ENCODE data around the gene CAMK1G. TPM values are rescaled to one million over a fixed set of nuclear protein-coding genes. Genes with fewer than 3 reads are reported as not detected.

The CAMK1G gene
- polyA plus RNA-seq, 1 donor (not counting 4 experiments of a cell fraction or from before 2014, with no cell fraction given): not detected

GRCh38 chr1:209618291-209618690 is 34.8 kb downstream of the CAMK1G start:
- dilution Hi-C loops (cut with MboI; ENCODE audit: extremely low pct_ligation_motif_present, low sequenced_read_pairs): no loop called here

GRCh38 chr1:209618756-209619420 is 35.4 kb downstream of the CAMK1G start:
- Histone ChIP-seq H3K79me2 (ENCODE audit: control insufficient read depth, insufficient read depth, low read length) (no peaks in the 10 kb centered on the region), H3K27ac (ENCODE audit: control insufficient read depth, insufficient read depth, low read length) (no peak overlapping the region), H3K4me1 (ENCODE audit: control insufficient read depth, extremely low read depth, insufficient read depth, low read length) (no peaks in the 10 kb centered on the region), H3K27me3 (ENCODE audit: control insufficient read depth, extremely low read depth, insufficient read depth, low read length) (no peaks in the 10 kb centered on the region), H3K9me1 (ENCODE audit: control insufficient read depth, extremely low read depth, insufficient read depth, low read length) (no peaks in the 10 kb centered on the region), H3K4me3 (ENCODE audit: control insufficient read depth in 2 of 3, extremely low read depth in 1 of 3, insufficient read depth in 2 of 3, low read depth in 1 of 3, low read length in 3 of 3) (no peak overlapping the region), H2AFZ (ENCODE audit: control insufficient read depth, low read length) (no peak overlapping the region), H3K4me2 (ENCODE audit: control insufficient read depth, extremely low read depth, insufficient read depth, low read depth, low read length) (no peak overlapping the region), H3K9ac (ENCODE audit: control insufficient read depth, extremely low read depth, insufficient read depth, low read length) (no peak overlapping the region), H3K9me3 (ENCODE audit: control insufficient read depth, low read depth, low read length) (no peaks in the 10 kb centered on the region), H3K36me3 (ENCODE audit: control insufficient read depth in 2 of 2, extremely low read depth in 1 of 2, insufficient read depth in 2 of 2, low read length in 2 of 2) (peaks cover 78 to 98% of the 10 kb centered on the region in 2 experiments), H4K20me1 (ENCODE audit: control insufficient read depth, extremely low read depth, insufficient read depth, low read length) (peaks cover 90% of the 10 kb centered on the region)
- peak; percentile 68 for DNase-seq (ENCODE audit: low read depth, low spot score)
- peak; percentile 53 for FAIRE-seq
- TF ChIP-seq CTCF (optimal IDR thresholded peaks at IDR 0.05 in 1 of 3, IDR thresholded peaks at IDR 0.05 in 1 of 3, conservative IDR thresholded peaks at IDR 0.05 in 1 of 3; ENCODE audit: extremely low read depth in 1 of 3, insufficient read depth in 2 of 3, low read length in 3 of 3) (no peak), EZH2 (IDR thresholded peaks at IDR 0.05; ENCODE audit: low read length) (no peak)
- dilution Hi-C loops (cut with MboI; ENCODE audit: extremely low pct_ligation_motif_present, low sequenced_read_pairs): no loop called here

More at GRCh38 chr1:209618291-209618690, 34.8 kb downstream of the CAMK1G start:
- H3K9me1 ChIP-seq (ENCODE audit: control insufficient read depth, extremely low read depth, insufficient read depth, low read length): no peaks in the 10 kb centered on the region
- DNase-seq (ENCODE audit: low read depth, low spot score) (peak; percentile 33), FAIRE-seq (no peak)
- no peaks in the 10 kb centered on the region for H3K9me3 ChIP-seq (ENCODE audit: control insufficient read depth, low read depth, low read length)
- H4K20me1 ChIP-seq (ENCODE audit: control insufficient read depth, extremely low read depth, insufficient read depth, low read length): peaks cover 84% of the 10 kb centered on the region
- H3K4me3 ChIP-seq (ENCODE audit: control insufficient read depth in 2 of 3, extremely low read depth in 1 of 3, insufficient read depth in 2 of 3, low read depth in 1 of 3, low read length in 3 of 3): no peak overlapping the region
- no peak overlapping the region for H3K4me2 ChIP-seq (ENCODE audit: control insufficient read depth, extremely low read depth, insufficient read depth, low read depth, low read length)
- H3K79me2 ChIP-seq (ENCODE audit: control insufficient read depth, insufficient read depth, low read length): no peaks in the 10 kb centered on the region
- no peaks in the 10 kb centered on the region for H3K4me1 ChIP-seq (ENCODE audit: control insufficient read depth, extremely low read depth, insufficient read depth, low read length)
- H3K27me3 ChIP-seq (ENCODE audit: control insufficient read depth, extremely low read depth, insufficient read depth, low read length): no peaks in the 10 kb centered on the region
- TF ChIP-seq EZH2 (IDR thresholded peaks at IDR 0.05; ENCODE audit: low read length) (no peak), CTCF (optimal IDR thresholded peaks at IDR 0.05 in 1 of 3, IDR thresholded peaks at IDR 0.05 in 1 of 3, conservative IDR thresholded peaks at IDR 0.05 in 1 of 3; ENCODE audit: extremely low read depth in 1 of 3, insufficient read depth in 2 of 3, low read length in 3 of 3) (no peak)
- H3K27ac ChIP-seq (ENCODE audit: control insufficient read depth, insufficient read depth, low read length): no peak overlapping the region
- peaks cover 72 to 94% of the 10 kb centered on the region in 2 experiments for H3K36me3 ChIP-seq (ENCODE audit: control insufficient read depth in 2 of 2, extremely low read depth in 1 of 2, insufficient read depth in 2 of 2, low read length in 2 of 2)
- no peak overlapping the region for H2AFZ ChIP-seq (ENCODE audit: control insufficient read depth, low read length)
- H3K9ac ChIP-seq (ENCODE audit: control insufficient read depth, extremely low read depth, insufficient read depth, low read length): no peak overlapping the region
